Neuronal stem cell (in vitro differentiated cells): ENCODE data around the gene LRRC10.

Experiments
- DNase-seq: peaks from one replicate; pipeline ENCODE4 v3.0.0-alpha.2; 2013; ENCODE audit warnings: low spot score
- H2AFZ ChIP-seq: one replicate; pipeline ENCODE4 v1.6.1; 2013; ENCODE audit warnings: mild to moderate bottlenecking, low read length, inconsistent platforms
- H2AK5ac ChIP-seq: 2 replicates; pipeline ENCODE4 v1.6.1; 2013; ENCODE audit warnings: low read depth, mild to moderate bottlenecking, inconsistent platforms, low read length, moderate library complexity, mixed read lengths
- H2BK120ac ChIP-seq: 2 replicates; pipeline ENCODE4 v1.6.1; 2013; ENCODE audit warnings: low read depth, mild to moderate bottlenecking, inconsistent platforms, low read length, moderate library complexity, mixed read lengths
- H2BK12ac ChIP-seq: one replicate; pipeline ENCODE4 v1.6.1; 2013; ENCODE audit warnings: low read length, inconsistent platforms
- H2BK15ac ChIP-seq: 2 replicates; pipeline ENCODE4 v1.6.1; 2013; ENCODE audit warnings: mild to moderate bottlenecking, low read length, inconsistent platforms, mixed read lengths
- H2BK5ac ChIP-seq: one replicate; pipeline ENCODE4 v1.6.1; 2013; ENCODE audit warnings: inconsistent platforms, mild to moderate bottlenecking, low read length, moderate library complexity
- H3K14ac ChIP-seq: one replicate; pipeline ENCODE4 v1.6.1; 2013; ENCODE audit warnings: low read length, inconsistent platforms
- H3K18ac ChIP-seq: 2 replicates; pipeline ENCODE4 v1.6.1; 2013; ENCODE audit warnings: low read length, inconsistent platforms
- H3K23ac ChIP-seq: 2 replicates; pipeline ENCODE4 v1.6.1; 2013; ENCODE audit warnings: low read depth, mild to moderate bottlenecking, mixed read lengths, low read length, inconsistent platforms; ENCODE audit not compliant: poor library complexity
- H3K27ac ChIP-seq: replicated peaks from 3 replicates; pipeline ENCODE4 v1.5.1; 2013; ENCODE audit warnings: low read length, inconsistent platforms
- H3K27me3 ChIP-seq, 3 experiments: 2 replicates each; pipeline ENCODE4 v1.6.1; 2013; ENCODE audit warnings: low read length in 3 of 3, mild to moderate bottlenecking in 2 of 3, inconsistent platforms in 1 of 3, low read depth in 1 of 3, mixed read lengths in 1 of 3, moderate library complexity in 1 of 3; ENCODE audit not compliant: control insufficient read depth in 3 of 3, insufficient read depth in 3 of 3
- H3K36me3 ChIP-seq, 2 donors: replicated peaks in 1 of 2; 2 replicates each; pipeline ENCODE4 v1.6.1; 2013; ENCODE audit warnings: low read length in 2 of 2; ENCODE audit not compliant: control insufficient read depth in 2 of 2, insufficient read depth in 2 of 2
- H3K4ac ChIP-seq: 2 replicates; pipeline ENCODE4 v1.6.1; 2013; ENCODE audit warnings: inconsistent platforms, mild to moderate bottlenecking, low read length, moderate library complexity
- H3K4me1 ChIP-seq, 2 donors: 1 replicate in 1 of 2; 2 replicates in 1 of 2; pipeline ENCODE4 v1.6.1; 2013; ENCODE audit warnings: low read length in 2 of 2, low read depth in 1 of 2; ENCODE audit not compliant: control insufficient read depth in 2 of 2, insufficient read depth in 1 of 2
- H3K4me2 ChIP-seq: one replicate; pipeline ENCODE4 v1.6.1; 2013; ENCODE audit warnings: mild to moderate bottlenecking, low read length, inconsistent platforms; ENCODE audit not compliant: insufficient read depth, poor library complexity, severe bottlenecking
- H3K4me3 ChIP-seq, 2 donors: 2 replicates each; pipeline ENCODE4 v1.5.1; 2013; ENCODE audit warnings: low read length in 2 of 2, mild to moderate bottlenecking in 2 of 2, inconsistent platforms in 1 of 2, moderate library complexity in 1 of 2
- H3K79me1 ChIP-seq: one replicate; pipeline ENCODE4 v1.6.1; 2013; ENCODE audit warnings: low read depth, mild to moderate bottlenecking, inconsistent platforms, low read length, moderate library complexity
- H3K9ac ChIP-seq: one replicate; pipeline ENCODE4 v1.6.1; 2013; ENCODE audit warnings: mild to moderate bottlenecking, low read depth, low read length, inconsistent platforms; ENCODE audit not compliant: poor library complexity
- H3K9me3 ChIP-seq, 2 donors: replicated peaks in 1 of 2; 2 replicates each; pipeline versions ENCODE3 to v1.6.1; 2013; ENCODE audit warnings: low read length in 2 of 2, mild to moderate bottlenecking in 2 of 2, inconsistent platforms in 1 of 2, low read depth in 1 of 2, mixed read lengths in 1 of 2, moderate library complexity in 1 of 2; ENCODE audit not compliant: control insufficient read depth in 2 of 2, insufficient read depth in 1 of 2
- H4K8ac ChIP-seq: one replicate; pipeline ENCODE4 v1.6.1; 2013; ENCODE audit warnings: low read depth, mild to moderate bottlenecking, inconsistent platforms, low read length, moderate library complexity
- H4K91ac ChIP-seq: one replicate; pipeline ENCODE4 v1.6.1; 2013; ENCODE audit warnings: low read length, low read depth, mild to moderate bottlenecking, inconsistent platforms; ENCODE audit not compliant: poor library complexity
- WGBS, 2 donors: extraction: QIAGEN DNeasy Blood & Tissue Kit; methylation state at CpG; one replicate each; pipeline ENCODE4 v1.1.7; 2013; ENCODE audit warnings: missing lambda C conversion rate in 2 of 2, mixed read lengths in 1 of 2; ENCODE audit not compliant: insufficient read length in 2 of 2, insufficient replicate concordance in 1 of 2; ENCODE audit errors: extremely low coverage in 2 of 2; 5-methylcytosine and 5-hydroxymethylcytosine counted together

The LRRC10 gene

DNA sequence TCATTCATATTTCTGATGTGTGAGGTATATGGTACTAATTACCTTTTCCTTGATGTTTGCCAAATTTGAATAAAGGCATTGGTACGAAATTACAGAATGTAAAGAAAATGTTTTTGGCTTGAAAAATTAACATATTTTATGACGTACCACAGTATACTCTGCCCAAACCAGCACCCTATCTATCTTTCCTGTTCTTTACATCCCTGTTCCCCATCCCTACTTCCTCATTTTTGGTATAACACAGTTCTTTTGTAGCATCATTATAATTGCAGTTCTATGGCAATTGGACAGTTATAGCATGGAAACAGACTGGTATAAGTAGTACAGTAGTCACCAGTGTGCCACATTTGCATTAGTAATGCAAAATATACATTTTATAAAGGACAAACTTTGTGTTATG lies 32.4 kb downstream of the LRRC10 start:
- Histone ChIP-seq H4K8ac (no peak overlapping the region), H3K27me3 (no peaks in the 10 kb centered on the region), H2BK5ac (no peak overlapping the region), H3K27ac (no peak overlapping the region), H4K91ac (no peak overlapping the region), H3K79me1 (no peaks in the 10 kb centered on the region), H3K4ac (no peak overlapping the region), H3K9ac (no peak overlapping the region), H3K4me2 (no peak overlapping the region), H3K14ac (no peak overlapping the region), H3K36me3 (peaks cover 14 to 40% of the 10 kb centered on the region in 2 donors), H2BK12ac (no peak overlapping the region), H3K23ac (no peak overlapping the region), H3K4me1 (no peaks in the 10 kb centered on the region), H2BK15ac (no peak overlapping the region), H3K4me3 (no peak overlapping the region), H2AK5ac (no peak overlapping the region), H2BK120ac (no peak overlapping the region), H3K9me3 (peaks cover 0 to 1% of the 10 kb centered on the region in 2 donors), H2AFZ (no peak overlapping the region), H3K18ac (no peak overlapping the region)
- WGBS, 2 donors, result no CpG with 5 or more reads among the region's 2 CpGs
- no peak for DNase-seq

DNA sequence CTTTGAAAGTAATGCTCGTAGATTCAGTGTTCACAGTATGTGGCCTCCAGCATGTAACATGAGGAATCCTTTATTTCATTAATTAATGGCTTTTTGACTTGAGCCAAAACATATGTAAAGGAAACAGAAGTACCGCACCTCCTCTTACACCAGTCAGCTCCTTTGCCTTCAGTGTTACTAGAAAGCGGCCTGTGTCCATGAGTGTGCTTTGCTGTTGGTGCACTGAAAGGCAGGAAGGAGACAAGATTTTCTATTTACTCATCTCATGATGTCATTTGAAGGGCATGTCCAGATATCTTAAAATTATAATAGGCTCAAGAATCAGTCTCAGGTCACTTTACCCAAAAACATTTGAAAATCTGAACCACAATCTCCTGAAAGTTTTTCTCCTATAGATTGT lies 35.4 kb downstream of the LRRC10 start:
- Histone ChIP-seq H2AFZ (no peak overlapping the region), H3K27ac (no peak overlapping the region), H3K4me3 (no peak overlapping the region), H3K4me2 (no peak overlapping the region), H3K9ac (no peak overlapping the region), H2BK120ac (no peak overlapping the region), H4K91ac (no peak overlapping the region), H2BK12ac (no peak overlapping the region), H3K23ac (no peak overlapping the region), H4K8ac (no peak overlapping the region), H3K14ac (no peak overlapping the region), H3K18ac (no peak overlapping the region), H3K9me3 (peaks cover 0 to 1% of the 10 kb centered on the region in 2 donors), H2AK5ac (no peak overlapping the region), H2BK15ac (no peak overlapping the region), H3K4me1 (no peaks in the 10 kb centered on the region), H2BK5ac (no peak overlapping the region), H3K4ac (no peak overlapping the region), H3K27me3 (no peaks in the 10 kb centered on the region), H3K36me3 (peaks cover 17 to 68% of the 10 kb centered on the region in 2 donors), H3K79me1 (no peaks in the 10 kb centered on the region)
- DNase-seq, result no peak
- no CpG with 5 or more reads among the region's 3 CpGs for WGBS, 2 donors

DNA sequence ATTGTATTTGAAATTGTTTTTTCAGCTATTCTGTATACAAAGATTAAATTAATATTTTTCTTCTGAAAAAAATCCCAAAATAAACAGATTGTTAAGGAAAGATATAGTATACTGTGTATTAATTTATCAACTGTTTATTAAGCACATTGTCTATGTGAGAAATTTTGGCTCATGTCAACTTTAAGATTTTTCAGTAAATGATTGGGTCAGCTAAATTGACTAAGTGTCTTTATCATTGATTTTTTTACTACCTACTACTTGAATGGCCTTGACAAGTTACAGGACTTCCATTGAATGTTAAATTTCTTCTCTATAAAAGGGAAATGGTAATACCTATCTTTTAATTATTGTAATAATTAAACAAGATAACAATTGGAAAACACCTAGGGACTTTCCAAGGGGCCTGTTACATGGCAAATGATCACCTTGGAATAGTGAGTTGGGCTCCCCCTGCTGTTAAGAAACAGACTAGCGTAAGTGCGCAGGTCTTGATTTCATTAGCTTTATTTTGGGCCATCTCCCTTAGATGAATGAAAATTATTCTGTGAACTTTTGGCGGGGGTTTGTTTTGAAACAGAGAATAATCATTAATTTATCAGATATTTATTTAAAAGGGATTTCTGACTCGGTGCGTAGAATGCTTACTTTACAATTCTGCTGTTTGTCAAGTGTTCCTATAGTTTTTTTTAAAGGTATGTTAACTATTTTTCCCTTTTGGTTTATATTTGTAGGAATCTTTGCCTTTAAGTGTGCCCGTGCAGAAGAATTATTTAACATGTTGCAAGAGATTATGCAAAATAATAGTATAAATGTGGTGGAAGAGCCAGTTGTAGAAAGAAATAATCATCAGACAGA lies 39.9 kb downstream of the LRRC10 start:
- Histone ChIP-seq H3K4ac (no peak overlapping the region), H2AK5ac (no peak overlapping the region), H3K79me1 (no peaks in the 10 kb centered on the region), H2BK15ac (no peak overlapping the region), H2BK120ac (no peak overlapping the region), H3K4me3 (no peak overlapping the region), H2AFZ (no peak overlapping the region), H3K4me1 (no peaks in the 10 kb centered on the region), H4K91ac (no peak overlapping the region), H4K8ac (no peak overlapping the region), H3K9me3 (peaks cover 0 to 1% of the 10 kb centered on the region in 2 donors), H3K18ac (no peak overlapping the region), H3K4me2 (no peak overlapping the region), H3K23ac (no peak overlapping the region), H2BK12ac (no peak overlapping the region), H2BK5ac (no peak overlapping the region), H3K36me3 (peaks cover 19 to 87% of the 10 kb centered on the region in 2 donors), H3K9ac (no peak overlapping the region), H3K27ac (no peak overlapping the region), H3K14ac (no peak overlapping the region), H3K27me3 (no peaks in the 10 kb centered on the region)
- no CpG with 5 or more reads among the region's 6 CpGs for WGBS, 2 donors
- peak; percentile 39 for DNase-seq

DNA sequence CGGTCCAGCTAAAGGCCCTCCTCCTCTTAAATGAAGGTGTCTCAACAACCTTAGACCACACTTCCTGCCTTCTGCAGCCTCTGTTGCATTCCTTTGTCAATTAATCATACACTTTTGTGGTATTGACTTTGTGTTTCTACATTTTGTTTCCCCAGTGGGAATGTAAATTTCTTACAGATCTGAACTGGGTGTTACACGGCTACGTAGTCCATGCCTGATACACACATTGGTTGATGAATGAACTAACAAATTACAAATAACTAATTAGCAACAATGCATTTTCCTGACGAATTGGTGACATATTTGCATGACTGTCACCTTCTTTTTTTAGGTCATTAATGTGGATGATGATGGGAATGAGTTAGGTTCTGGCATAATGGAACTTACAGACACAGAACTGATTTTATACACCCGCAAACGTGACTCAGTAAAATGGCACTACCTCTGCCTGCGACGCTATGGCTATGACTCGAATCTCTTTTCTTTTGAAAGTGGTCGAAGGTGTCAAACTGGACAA lies 40.6 kb downstream of the LRRC10 start:
- H3K9ac ChIP-seq, result no peak overlapping the region
- H2BK120ac ChIP-seq, result no peak overlapping the region
- H3K23ac ChIP-seq, result no peak overlapping the region
- no peak overlapping the region for H3K14ac ChIP-seq
- H2BK5ac ChIP-seq, result no peak overlapping the region
- DNase-seq, result no peak
- H3K4me1 ChIP-seq, result no peaks in the 10 kb centered on the region
- WGBS, 2 donors, result no CpG with 5 or more reads among the region's 10 CpGs
- H3K79me1 ChIP-seq, result no peaks in the 10 kb centered on the region
- H4K91ac ChIP-seq, result no peak overlapping the region
- H3K9me3 ChIP-seq, result peaks cover 0 to 1% of the 10 kb centered on the region in 2 donors
- H3K18ac ChIP-seq, result no peak overlapping the region
- no peak overlapping the region for H3K4me2 ChIP-seq
- no peak overlapping the region for H2BK15ac ChIP-seq
- no peak overlapping the region for H3K4ac ChIP-seq
- H2AK5ac ChIP-seq, result no peak overlapping the region
- H3K27me3 ChIP-seq, result no peaks in the 10 kb centered on the region
- H2BK12ac ChIP-seq, result no peak overlapping the region
- peaks cover 16 to 85% of the 10 kb centered on the region in 2 donors for H3K36me3 ChIP-seq
- H3K4me3 ChIP-seq, result no peak overlapping the region
- no peak overlapping the region for H3K27ac ChIP-seq
- no peak overlapping the region for H2AFZ ChIP-seq
- H4K8ac ChIP-seq, result no peak overlapping the region
